ENCODE data around the gene KRT23.

The KRT23 gene

DNA sequence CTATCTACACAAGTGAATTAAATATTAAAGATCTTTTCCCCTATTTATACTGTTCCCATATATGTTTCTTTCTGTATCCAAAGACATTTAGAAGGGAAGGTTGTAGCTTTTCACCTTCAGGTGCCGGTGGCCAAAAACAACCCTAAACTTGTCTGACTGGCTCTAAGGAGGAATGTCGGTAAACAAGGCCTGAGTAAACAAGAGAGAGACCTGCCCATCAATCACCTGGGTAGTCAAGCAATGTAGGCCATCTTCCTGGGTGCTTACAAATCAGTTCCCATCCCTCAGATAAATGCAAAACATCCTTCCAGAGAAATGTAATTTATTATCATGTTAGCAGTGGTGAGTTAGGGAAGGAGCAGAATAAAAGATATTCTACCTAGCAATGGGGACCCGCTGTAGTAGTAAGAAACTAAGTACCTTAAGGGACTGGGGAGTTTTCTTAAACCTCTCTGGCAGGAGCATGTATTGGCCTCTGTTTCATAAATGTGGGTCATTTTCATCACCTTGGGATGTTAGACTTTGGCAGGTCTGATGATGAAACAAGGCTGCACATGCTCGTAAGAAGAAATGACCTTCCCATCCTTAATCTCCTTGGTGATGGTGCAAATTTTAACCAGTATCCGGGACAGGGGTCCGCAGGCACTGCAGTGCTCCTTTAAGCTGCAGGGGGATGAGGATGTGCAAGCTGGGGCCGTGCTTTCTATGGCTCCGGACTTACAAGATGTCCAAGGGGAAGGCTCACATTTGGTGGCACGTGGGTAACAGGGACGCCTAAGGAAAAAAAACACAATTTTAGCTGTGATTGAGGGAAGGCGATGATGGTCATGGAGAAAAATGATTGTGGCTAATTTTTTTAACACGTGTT, 20.9 kb upstream of the KRT23 start:
- no peaks in the 10 kb centered on the region for H3K4me1 Mint-ChIP-seq
- H3K4me3 Mint-ChIP-seq: no peak overlapping the region
- H3K36me3 Mint-ChIP-seq: no peaks in the 10 kb centered on the region
- H3K9me3 Mint-ChIP-seq: no peaks in the 10 kb centered on the region
- H3K27ac Mint-ChIP-seq: no peak overlapping the region
- peaks cover 3% of the 10 kb centered on the region for H3K27me3 Mint-ChIP-seq

DNA sequence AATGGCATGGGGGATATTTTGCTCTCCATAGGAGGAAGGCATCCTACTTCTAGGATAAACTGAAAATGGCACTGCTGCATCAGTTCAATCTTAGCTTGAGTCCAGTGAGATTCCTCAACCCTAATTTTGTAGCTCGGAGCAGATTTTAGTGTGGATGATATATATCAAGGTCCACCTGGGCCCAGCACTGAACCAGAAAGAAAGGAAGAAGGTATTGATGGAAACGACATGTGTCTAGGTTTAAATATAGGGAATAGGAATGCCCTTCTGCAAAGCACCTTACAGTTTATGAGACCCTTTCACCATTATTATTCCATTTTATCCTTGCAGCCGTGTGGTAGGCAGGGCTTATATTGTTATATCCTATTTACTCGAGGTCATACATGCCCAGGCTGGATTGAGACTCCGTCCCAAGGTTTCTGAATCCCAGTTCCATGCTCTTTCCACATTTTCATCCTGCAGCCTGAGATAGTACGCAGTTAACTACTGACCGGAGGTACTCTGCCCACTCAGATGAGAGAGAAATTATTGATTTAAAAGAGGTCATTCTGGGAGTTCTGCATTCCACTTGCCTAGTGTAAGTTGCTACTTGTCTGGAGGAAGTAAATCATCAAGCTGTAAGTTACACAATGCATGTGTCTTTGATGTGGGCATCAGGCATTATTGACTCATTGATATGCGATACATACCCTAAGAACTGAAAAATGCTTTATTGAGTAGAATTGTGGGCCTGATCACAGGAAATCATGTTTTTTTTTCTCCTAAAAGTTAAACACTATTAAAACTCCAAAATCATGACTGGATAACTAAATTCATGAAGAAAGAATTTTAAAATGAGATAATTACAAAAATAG, 19.2 kb upstream of the KRT23 start:
- Mint-ChIP-seq H3K27ac (no peak overlapping the region), H3K4me3 (no peak overlapping the region), H3K4me1 (no peaks in the 10 kb centered on the region), H3K9me3 (no peaks in the 10 kb centered on the region), H3K27me3 (peaks cover 12% of the 10 kb centered on the region), H3K36me3 (no peaks in the 10 kb centered on the region)

DNA sequence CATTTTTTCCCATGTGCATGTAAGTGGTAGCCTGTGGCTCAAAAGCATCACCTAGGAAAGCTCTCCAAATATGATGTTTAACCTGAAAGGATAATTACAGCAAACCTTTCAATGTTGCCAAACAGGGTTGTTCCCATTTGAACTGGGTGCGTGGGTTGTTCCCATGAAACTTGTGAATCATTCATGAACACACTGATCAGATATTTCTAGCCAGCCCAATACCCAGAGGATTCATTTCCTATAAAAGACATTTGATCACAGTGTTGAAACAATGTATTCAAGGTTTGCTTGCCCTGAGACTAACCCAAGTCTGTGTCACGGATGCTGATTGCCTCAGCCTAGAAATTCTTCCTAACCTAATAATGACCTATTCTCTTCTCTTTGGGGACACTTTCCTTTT, 16.4 kb upstream of the KRT23 start:
- H3K36me3 Mint-ChIP-seq: no peaks in the 10 kb centered on the region
- peaks cover 28% of the 10 kb centered on the region for H3K27me3 Mint-ChIP-seq
- H3K9me3 Mint-ChIP-seq: no peaks in the 10 kb centered on the region
- H3K4me1 Mint-ChIP-seq: no peaks in the 10 kb centered on the region
- no peak overlapping the region for H3K4me3 Mint-ChIP-seq
- no peak overlapping the region for H3K27ac Mint-ChIP-seq

DNA sequence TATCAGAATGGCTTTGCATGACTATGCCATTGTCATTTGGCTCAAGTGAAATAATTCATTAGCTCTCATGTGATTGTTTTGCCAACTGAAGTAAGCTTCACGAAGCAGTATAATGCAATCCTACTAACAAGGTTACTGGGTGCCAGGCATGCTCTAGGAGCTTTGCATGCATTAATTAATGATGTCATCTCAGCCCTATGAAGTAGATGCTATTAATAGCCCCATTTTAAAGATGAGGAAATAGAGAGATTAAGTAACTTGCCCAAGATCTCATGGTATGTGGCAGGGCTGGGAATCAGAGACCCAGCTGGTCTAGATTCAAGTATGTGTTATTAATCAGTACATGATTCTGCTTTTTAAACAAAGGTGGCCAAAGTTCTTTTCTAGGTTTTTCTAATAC, 15.2 kb upstream of the KRT23 start:
- Mint-ChIP-seq H3K9me3 (no peaks in the 10 kb centered on the region), H3K4me1 (no peaks in the 10 kb centered on the region), H3K27me3 (peaks cover 33% of the 10 kb centered on the region), H3K27ac (no peak overlapping the region), H3K4me3 (no peak overlapping the region), H3K36me3 (no peaks in the 10 kb centered on the region)

DNA sequence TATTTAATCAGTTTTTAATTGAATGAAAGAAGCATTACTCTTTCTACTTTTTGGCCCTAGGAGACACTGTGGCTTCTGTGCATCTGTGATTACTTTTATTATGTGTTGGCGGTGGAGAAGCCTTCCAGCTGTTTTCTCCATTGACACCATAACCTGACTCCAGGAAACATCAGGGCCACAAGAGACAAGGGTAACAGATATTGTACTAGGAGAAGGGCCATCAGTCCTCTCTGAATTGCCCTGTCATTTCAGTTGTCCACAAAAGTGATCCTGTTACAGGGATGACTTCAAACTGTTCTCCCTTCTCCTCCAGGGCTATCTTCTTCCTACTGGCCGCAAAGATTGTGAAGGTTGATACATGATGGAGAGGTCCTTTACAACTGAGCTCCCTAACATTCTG, 14.7 kb upstream of the KRT23 start:
- H3K27ac Mint-ChIP-seq: no peak overlapping the region
- H3K4me1 Mint-ChIP-seq: no peaks in the 10 kb centered on the region
- H3K36me3 Mint-ChIP-seq: no peaks in the 10 kb centered on the region
- no peaks in the 10 kb centered on the region for H3K9me3 Mint-ChIP-seq
- H3K4me3 Mint-ChIP-seq: no peak overlapping the region
- H3K27me3 Mint-ChIP-seq: peaks cover 33% of the 10 kb centered on the region

DNA sequence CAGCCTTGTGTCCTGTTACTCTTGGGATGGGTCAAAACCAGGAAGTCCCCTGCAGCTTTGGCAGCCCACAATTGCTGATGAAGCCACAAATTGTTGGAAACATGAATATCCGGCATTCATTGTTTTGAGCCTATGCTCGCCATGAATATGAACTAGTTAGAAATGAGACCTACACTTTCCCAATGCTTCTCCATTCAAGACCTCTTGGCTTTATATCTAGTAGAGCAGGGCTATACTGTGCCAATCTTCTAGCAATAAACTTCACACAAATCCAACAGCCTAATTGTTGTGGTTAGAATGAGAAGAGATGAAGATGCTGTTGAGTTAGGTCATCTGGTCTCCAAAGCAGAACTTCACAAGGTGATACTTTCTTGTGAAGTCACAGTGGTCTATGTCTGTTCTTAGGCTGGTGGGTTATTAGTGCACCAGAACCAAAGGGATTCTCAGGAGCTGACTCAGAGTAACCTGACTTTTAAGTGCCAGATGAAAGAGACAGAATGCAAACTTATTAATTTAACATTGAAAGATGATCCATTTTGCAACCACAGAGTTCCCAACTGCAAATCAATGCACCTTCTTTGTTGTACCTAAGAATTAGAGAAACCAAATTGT, 13.7 kb upstream of the KRT23 start:
- H3K27ac Mint-ChIP-seq: no peak overlapping the region

DNA sequence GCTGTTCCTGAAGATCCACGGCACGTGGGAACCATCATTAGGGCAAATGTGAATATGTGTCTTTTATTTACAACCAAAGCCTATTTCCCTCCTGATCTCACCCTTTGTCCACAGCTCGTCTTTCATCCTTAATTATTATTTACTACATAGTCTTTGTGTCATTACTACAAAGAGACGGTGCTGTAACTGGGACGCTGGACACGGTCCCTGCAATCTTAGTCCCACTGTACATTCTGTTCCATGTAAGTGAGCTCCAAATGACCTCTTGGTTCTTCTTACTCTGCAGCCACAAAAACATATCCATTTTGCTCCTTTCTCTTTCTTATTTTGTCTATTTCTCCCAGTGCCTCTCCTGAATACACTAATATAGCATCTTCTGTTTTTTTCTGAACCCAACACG, 12.7 kb upstream of the KRT23 start:
- Mint-ChIP-seq H3K27me3 (peaks cover 44% of the 10 kb centered on the region), H3K36me3 (no peaks in the 10 kb centered on the region), H3K4me1 (no peaks in the 10 kb centered on the region), H3K27ac (no peak overlapping the region), H3K4me3 (no peak overlapping the region), H3K9me3 (no peaks in the 10 kb centered on the region)

More for the DNA sequence above, 13.7 kb upstream of the KRT23 start:
- Mint-ChIP-seq H3K4me3 (no peak overlapping the region), H3K36me3 (no peaks in the 10 kb centered on the region), H3K27me3 (peaks cover 41% of the 10 kb centered on the region), H3K9me3 (no peaks in the 10 kb centered on the region), H3K4me1 (no peaks in the 10 kb centered on the region)

DNA sequence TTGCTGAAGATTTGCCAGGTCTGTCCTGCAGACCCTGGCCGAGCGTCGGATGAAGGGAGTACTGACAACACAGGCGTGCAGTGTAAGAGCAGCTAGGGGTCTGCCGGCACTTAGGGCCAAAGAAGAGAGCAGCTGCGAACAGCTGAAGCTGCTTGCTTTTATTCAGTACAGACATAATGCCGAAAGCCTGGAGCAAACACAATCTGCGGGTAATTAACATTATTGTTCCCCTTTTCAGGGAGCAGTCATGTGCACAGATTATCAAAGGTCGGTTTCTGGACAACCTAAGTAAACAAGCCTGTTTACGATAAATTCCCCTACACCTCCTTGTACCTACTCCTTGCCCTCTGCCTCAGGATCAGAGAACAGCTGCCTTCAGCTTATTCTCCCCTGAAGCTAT, 12.0 kb upstream of the KRT23 start:
- Mint-ChIP-seq H3K4me1 (no peaks in the 10 kb centered on the region), H3K27ac (no peak overlapping the region), H3K36me3 (no peaks in the 10 kb centered on the region), H3K4me3 (no peak overlapping the region), H3K9me3 (no peaks in the 10 kb centered on the region), H3K27me3 (peaks cover 45% of the 10 kb centered on the region)

DNA sequence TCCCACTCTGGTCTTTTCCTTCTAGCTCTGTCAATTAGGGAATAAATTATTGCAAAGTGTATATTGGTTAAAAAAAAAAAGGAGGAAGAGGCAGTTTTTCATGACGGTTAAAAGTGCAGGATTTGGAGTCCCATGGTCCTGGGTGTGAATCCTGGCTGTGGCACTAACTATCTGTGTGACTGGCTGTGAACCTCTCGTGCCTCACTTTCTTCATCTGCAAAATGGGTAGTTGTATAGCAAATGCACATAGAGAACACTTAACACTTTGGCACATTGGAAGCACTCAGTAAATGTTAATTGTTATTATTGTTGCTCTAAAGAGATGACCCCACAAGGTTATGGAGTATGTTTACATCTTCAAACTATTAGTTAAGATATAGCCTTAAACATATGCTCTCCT, 10.5 kb upstream of the KRT23 start:
- no peak overlapping the region for H3K4me3 Mint-ChIP-seq
- H3K36me3 Mint-ChIP-seq: no peaks in the 10 kb centered on the region
- no peak overlapping the region for H3K27ac Mint-ChIP-seq
- H3K4me1 Mint-ChIP-seq: no peaks in the 10 kb centered on the region
- no peaks in the 10 kb centered on the region for H3K9me3 Mint-ChIP-seq
- H3K27me3 Mint-ChIP-seq: peaks cover 50% of the 10 kb centered on the region

DNA sequence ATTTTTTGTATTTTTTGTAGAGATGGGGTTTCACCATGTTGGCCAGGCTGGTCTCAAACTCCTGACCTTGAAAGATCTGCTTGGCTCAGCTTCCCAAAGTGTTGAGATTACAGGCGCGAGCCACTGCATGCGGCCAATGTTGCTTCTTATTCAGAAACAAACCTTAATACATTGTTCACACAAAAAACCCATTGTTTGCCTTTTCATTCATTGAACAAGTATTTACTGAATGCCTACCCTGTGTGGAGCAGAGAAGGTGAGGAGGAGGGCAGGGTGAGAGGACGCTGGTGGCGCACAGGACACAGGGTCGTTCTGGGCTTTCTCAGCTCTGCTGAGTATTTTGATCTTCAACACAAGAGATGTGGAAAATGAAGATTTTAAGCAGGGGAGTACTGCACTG, 8.0 kb upstream of the KRT23 start:
- peaks cover 40% of the 10 kb centered on the region for H3K27me3 Mint-ChIP-seq
- H3K4me1 Mint-ChIP-seq: no peaks in the 10 kb centered on the region
- no peaks in the 10 kb centered on the region for H3K36me3 Mint-ChIP-seq
- no peaks in the 10 kb centered on the region for H3K9me3 Mint-ChIP-seq
- no peak overlapping the region for H3K27ac Mint-ChIP-seq
- no peak overlapping the region for H3K4me3 Mint-ChIP-seq

DNA sequence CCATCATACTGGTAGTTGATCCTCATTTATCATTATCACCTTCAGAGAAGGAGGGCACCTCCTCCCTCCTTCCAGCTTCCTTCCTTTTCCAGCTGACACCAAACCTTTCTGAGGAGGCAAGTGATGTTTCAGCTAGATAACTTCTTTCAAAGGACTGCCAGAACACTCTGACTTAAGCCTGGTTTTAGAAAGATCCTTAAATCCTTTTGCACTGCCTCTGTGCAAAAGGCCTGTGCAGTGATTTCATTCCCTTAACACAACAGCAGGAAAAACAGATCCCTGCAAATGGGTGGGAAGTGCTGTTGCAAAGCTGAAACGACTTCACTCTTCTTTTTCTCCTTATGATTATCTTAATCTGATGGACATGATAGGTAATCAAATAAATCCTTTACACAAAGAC, 7.1 kb upstream of the KRT23 start:
- Mint-ChIP-seq H3K9me3 (no peaks in the 10 kb centered on the region), H3K27ac (no peak overlapping the region), H3K4me1 (no peaks in the 10 kb centered on the region), H3K36me3 (no peaks in the 10 kb centered on the region), H3K4me3 (no peak overlapping the region), H3K27me3 (peaks cover 34% of the 10 kb centered on the region)

DNA sequence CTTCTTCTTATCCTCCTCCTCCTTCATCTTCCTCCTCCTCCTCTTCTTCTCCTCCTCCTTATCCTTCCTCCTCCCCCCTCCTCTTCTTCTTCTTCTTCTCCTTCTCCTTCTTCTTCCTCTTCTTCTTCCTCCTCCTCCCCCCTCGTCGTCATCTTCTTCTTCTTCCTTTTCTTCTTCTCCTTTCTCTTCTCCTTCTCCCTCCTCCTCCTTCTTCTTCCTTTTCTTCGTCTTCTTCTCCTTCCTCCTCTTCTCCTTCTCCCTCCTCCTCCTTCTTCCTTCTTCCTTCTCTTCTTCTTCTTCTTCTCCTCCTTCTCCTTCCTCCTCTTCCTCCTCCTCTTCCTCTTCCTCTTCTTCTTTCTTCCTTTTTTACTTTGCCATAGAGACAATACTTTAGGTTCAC, 5.1 kb upstream of the KRT23 start:
- no peaks in the 10 kb centered on the region for H3K9me3 Mint-ChIP-seq
- H3K4me3 Mint-ChIP-seq: no peak overlapping the region
- no peaks in the 10 kb centered on the region for H3K36me3 Mint-ChIP-seq
- no peaks in the 10 kb centered on the region for H3K4me1 Mint-ChIP-seq
- no peak overlapping the region for H3K27ac Mint-ChIP-seq
- H3K27me3 Mint-ChIP-seq: peaks cover 24% of the 10 kb centered on the region

DNA sequence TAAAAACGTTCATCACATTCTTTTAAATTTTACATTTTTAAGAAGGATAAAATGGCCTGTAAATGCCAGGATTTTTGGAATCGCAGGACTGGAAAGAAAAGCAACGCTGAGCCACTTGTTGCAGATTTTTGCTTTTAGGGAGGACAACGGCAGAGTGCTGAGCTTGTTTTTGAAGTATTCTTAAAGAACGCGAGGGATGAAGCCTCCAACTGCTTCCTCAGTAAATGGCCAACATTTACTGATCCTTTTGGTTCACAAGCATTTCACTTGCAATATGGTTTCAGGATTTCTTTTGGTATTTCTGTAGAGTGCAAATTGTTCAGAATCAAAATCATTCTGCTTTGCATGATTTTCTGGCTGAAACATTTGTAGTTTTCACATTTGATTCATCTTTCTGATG, 2.8 kb upstream of the KRT23 start:
- peaks cover 18% of the 10 kb centered on the region for H3K27me3 Mint-ChIP-seq
- H3K4me3 Mint-ChIP-seq: no peak overlapping the region
- H3K4me1 Mint-ChIP-seq: no peaks in the 10 kb centered on the region
- H3K27ac Mint-ChIP-seq: no peak overlapping the region
- H3K9me3 Mint-ChIP-seq: no peaks in the 10 kb centered on the region
- no peaks in the 10 kb centered on the region for H3K36me3 Mint-ChIP-seq

DNA sequence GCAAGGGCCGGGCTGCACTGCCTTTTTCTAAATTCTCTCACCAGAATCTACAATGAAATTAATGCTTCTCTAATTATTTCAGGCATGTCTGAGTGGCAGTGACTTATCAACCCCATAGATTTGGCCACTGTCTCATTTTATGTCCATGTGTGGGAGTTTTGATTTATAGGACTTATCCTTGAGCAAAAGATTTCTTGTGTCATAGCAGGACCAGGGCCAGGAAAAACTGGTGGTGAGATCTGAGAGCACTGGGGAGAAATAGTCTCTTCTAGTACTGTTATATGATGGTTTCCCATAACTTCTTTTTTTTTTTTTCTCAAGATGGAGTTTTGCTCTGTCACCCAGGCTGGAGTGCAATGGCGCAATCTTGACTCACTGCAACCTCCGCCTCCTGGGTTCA, 1.5 kb upstream of the KRT23 start:
- Mint-ChIP-seq H3K27ac (no peak overlapping the region), H3K4me3 (no peak overlapping the region), H3K4me1 (no peaks in the 10 kb centered on the region), H3K27me3 (peaks cover 11% of the 10 kb centered on the region), H3K9me3 (no peaks in the 10 kb centered on the region), H3K36me3 (no peaks in the 10 kb centered on the region)

DNA sequence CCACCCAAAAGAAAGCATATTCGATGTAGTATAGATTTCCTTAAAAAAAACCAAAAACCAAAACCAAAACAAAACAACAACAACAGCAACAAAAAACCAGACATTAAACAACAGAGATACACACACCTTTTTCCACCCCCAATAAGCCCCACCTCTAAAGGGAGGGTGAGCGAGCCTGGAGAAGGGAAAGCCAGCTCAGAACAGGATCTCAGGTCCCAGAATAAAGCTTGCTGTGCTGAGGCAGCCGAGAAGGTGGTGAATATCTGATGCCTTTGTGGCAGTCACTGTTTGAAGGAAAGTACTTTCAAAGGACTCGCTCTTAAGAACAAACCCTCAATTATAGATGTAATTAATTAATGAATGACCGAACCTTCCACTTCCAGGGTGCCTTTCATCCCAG, 470 bp downstream of the KRT23 start:
- H3K9me3 Mint-ChIP-seq: no peaks in the 10 kb centered on the region
- H3K4me1 Mint-ChIP-seq: no peaks in the 10 kb centered on the region
- no peak overlapping the region for H3K4me3 Mint-ChIP-seq
- peaks cover 6% of the 10 kb centered on the region for H3K27me3 Mint-ChIP-seq
- H3K27ac Mint-ChIP-seq: no peak overlapping the region
- no peaks in the 10 kb centered on the region for H3K36me3 Mint-ChIP-seq

DNA sequence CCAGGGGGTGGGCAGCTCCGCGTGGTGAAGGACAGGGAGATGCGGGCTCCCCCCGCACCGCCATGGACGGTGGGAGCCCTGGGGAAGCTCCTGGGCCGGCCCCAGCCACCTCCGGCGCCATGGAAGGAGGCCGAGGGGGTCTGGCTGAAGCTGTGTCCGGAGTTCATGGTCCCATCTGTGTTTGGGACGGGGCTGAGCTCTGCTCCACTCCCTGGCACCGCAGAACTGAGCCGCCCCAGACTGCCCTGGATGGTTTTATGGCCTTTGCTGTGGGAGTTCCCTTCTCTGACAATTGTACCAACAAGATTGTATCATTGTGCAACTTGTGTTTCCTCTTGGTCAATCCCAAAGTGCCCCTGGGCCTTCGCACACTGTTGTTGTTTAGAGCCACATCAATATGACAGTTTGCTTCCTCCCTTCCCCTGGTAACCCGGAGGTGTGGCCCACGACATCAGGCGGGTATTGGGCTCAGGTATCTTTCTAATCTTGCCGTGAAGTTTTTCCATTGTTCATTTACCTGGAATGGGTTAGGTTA, 942 bp downstream of the KRT23 start:
- Mint-ChIP-seq H3K9me3 (no peaks in the 10 kb centered on the region), H3K27ac (no peak overlapping the region), H3K4me3 (no peak overlapping the region), H3K36me3 (no peaks in the 10 kb centered on the region), H3K4me1 (no peaks in the 10 kb centered on the region), H3K27me3 (peaks cover 6% of the 10 kb centered on the region)

Measured in activated naive CD4-positive, alpha-beta T cell treated with anti-CD3 and anti-CD28 coated beads, Interleukin-2, amount 50 U/mL, for 24 hours (primary cell).